Heart right ventricle (tissue), 16 donors: ENCODE measurements around the gene ZFX. TPM values are rescaled to one million over a fixed set of nuclear protein-coding genes. Genes with fewer than 3 reads are reported as not detected.

Source experiments
- ATAC-seq, 8 donors: fragments of 200-7000 bp; cut with Tn5 transposase; one replicate each; pipeline ENCODE4 v1.9.1; 2020; ENCODE audit warnings: mild to moderate bottlenecking in 8 of 8, moderate library complexity in 8 of 8, moderate number of reproducible peaks in 1 of 8
- DNase-seq, 2 donors: peaks; one replicate each; pipeline ENCODE4 v3.0.0-alpha.2; 2020
- H3K27ac ChIP-seq, 10 donors: fragments of 200-600 bp; sonication (generic) in 2 of 10; one replicate each; pipeline versions ENCODE4 v1.5.0 to v1.8.0; 2020 to 2022; ENCODE audit warnings: mild to moderate bottlenecking in 3 of 10
- H3K27me3 ChIP-seq, 7 donors: fragments of 200-600 bp; one replicate each; pipeline ENCODE4 v1.8.0; 2021 to 2022; ENCODE audit warnings: mild to moderate bottlenecking in 2 of 7
- H3K36me3 ChIP-seq, 9 donors: fragments of 200-600 bp; sonication (generic) in 1 of 9; one replicate each; pipeline versions ENCODE4 v1.5.0 to v1.8.0; 2020 to 2022; ENCODE audit warnings: mild to moderate bottlenecking in 2 of 9
- H3K4me1 ChIP-seq, 9 donors: fragments of 200-600 bp; sonication (generic) in 1 of 9; one replicate each; pipeline versions ENCODE4 v1.5.0 to v1.8.0; 2020 to 2022; ENCODE audit warnings: mild to moderate bottlenecking in 4 of 9
- H3K4me3 ChIP-seq, 10 donors: fragments of 200-600 bp; sonication (generic) in 2 of 10; one replicate each; pipeline versions ENCODE4 v1.5.0 to v1.8.0; 2020 to 2022; ENCODE audit warnings: mild to moderate bottlenecking in 7 of 10, moderate library complexity in 2 of 10
- H3K9me3 ChIP-seq, 11 donors: fragments of 200-600 bp in 10 of 11; sonication (generic) in 2 of 11; one replicate each; pipeline versions ENCODE4 v1.5.0 to v1.8.0; 2013 to 2022; ENCODE audit warnings: mild to moderate bottlenecking in 2 of 11, control low read depth in 1 of 11, moderate library complexity in 1 of 11
- WGBS, 2 donors: extraction: QIAGEN DNeasy Blood & Tissue Kit; methylation state at CpG; one replicate each; pipeline ENCODE4 v1.1.7; 2013; ENCODE audit warnings: inconsistent platforms in 1 of 2; 5-methylcytosine and 5-hydroxymethylcytosine counted together
- intact Hi-C, 10 donors: fragments of 100-400 bp; cut with DNase I; formaldehyde crosslinking; loops; one replicate each; pipeline versions ENCODE4 v1.11.1 to v1.14.2; 2022
- polyA plus RNA-seq, 2 donors: library from polyadenylated mRNA; stranded (reverse); fragments of 200-250 nt; gene quantifications; one replicate each; pipeline ENCODE4 v1.2.3, GENCODE V29; 2013
- total RNA-seq, 10 donors: library from RNA; stranded (reverse); fragmentation: NEBNext Ultra II Directional in 3 of 10; extraction: Animal tissue kit (Norgen Biotek cat#: 25700) in 3 of 10; gene quantifications; one replicate each; pipeline versions ENCODE4 v1.2.1 to v1.2.4, GENCODE V29; 2021 to 2023
- TF ChIP-seq, protein P1 (sequence below), 9 donors: fragments of 200-600 bp; sonication (generic) in 2 of 9; IDR thresholded peaks; one replicate each; pipeline versions ENCODE4 v1.5.0 to v1.8.0; 2021 to 2022; ENCODE audit warnings: antibody characterized with exemption in 9 of 9, mild to moderate bottlenecking in 5 of 9, moderate library complexity in 1 of 9
- donor health status: Arrhythmogenic right ventricular cardiomyopathy.
- donor health status: ischemic (EF 13 %, LVEDD 7.1; RV severe dilation, severe dysfunction).
- donor health status: healthy with polysubstance abuse.
- donor health status: DM: no; HTN: yes; CAD: no.
- donor health status: DM: no; HTN: no; CAD: no.
- donor health status: ischemic (EF 25% LVEDD 6.9; RV normal size, moderate dysfunction).
- donor health status: ischemic (EF 25% LVEDD 5.7; RV mildly dilated, moderate dysfunction).
- donor health status: healthy.
- donor health status: DM: yes; HTN: yes; CAD: no.
- donor health status: Ischemic cardiomyopathy.
- donor health status: ischemic (EF 35%, LVEDD 5.7; RV mildly dilated, moderate dysfunction).
- donor health status: nonischemic (EF 11% LVEDD 7.7; RV severe dilation, severe dysfunction).
- donor health status: DM: yes; HTN: yes; CAD: no.
- donor health status: PGD.
- donor health status: ischemic (EF 29% LVEDD 5.4; RV normal size, mild dysfunction).
- donor health status: nonischemic (EF 23%, LVEDD 6.1; RV moderate dilation, normal function).

Gene ZFX
- total and polyA plus RNA-seq, 12 donors: 3.2 to 57.6 (median 37.1) TPM

DNA sequence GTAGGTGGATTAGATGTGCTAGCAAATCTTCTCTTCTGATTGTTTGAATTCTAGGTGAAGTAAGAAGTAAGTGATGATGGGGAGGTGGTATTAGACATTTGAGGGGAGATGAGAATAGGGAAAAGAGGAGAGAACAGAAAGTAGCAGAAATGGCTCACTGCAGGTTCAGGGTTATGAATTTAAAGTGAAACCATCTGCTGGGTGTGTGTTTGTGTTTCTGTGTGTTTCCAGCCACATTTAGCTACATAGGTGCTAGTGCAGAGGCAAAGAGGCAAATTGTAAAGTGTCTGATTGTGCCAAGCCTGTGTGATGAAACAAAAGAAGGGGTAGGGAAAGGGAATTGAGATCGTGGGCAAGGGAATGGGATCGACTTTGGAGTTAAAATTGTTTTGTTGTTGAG is 50.6 kb downstream of the ZFX start:
- no peak overlapping the region for H3K4me3 ChIP-seq
- 81 to 93% methylated on average over 2 of the region's 2 CpGs for WGBS, 2 donors
- H3K9me3 ChIP-seq: no peaks in the 10 kb centered on the region
- TF ChIP-seq, protein P1, sequence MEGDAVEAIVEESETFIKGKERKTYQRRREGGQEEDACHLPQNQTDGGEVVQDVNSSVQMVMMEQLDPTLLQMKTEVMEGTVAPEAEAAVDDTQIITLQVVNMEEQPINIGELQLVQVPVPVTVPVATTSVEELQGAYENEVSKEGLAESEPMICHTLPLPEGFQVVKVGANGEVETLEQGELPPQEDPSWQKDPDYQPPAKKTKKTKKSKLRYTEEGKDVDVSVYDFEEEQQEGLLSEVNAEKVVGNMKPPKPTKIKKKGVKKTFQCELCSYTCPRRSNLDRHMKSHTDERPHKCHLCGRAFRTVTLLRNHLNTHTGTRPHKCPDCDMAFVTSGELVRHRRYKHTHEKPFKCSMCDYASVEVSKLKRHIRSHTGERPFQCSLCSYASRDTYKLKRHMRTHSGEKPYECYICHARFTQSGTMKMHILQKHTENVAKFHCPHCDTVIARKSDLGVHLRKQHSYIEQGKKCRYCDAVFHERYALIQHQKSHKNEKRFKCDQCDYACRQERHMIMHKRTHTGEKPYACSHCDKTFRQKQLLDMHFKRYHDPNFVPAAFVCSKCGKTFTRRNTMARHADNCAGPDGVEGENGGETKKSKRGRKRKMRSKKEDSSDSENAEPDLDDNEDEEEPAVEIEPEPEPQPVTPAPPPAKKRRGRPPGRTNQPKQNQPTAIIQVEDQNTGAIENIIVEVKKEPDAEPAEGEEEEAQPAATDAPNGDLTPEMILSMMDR (IDR thresholded peaks at IDR 0.05): no peak
- no peak for DNase-seq
- H3K36me3 ChIP-seq: peaks cover 0 to 20% (median 0%) of the 10 kb centered on the region in 9 donors
- H3K27ac ChIP-seq: no peak overlapping the region
- no peak for ATAC-seq
- intact Hi-C loops: loop anchor here in 1 of 10 donors (10.0 kb wide), 1 partner anchor 45 kb away; no protein-coding TSS in a partner anchor
- H3K27me3 ChIP-seq: no peaks in the 10 kb centered on the region
- H3K4me1 ChIP-seq: peaks cover 0 to 53% (median 24%) of the 10 kb centered on the region in 9 donors

- Histone ChIP-seq H3K27me3 (no peaks in the 10 kb centered on the region), H3K27ac (peak overlapping the region in 1 of 10 donors; percentile 21), H3K4me3 (no peak overlapping the region), H3K36me3 (peaks cover 0 to 20% (median 0%) of the 10 kb centered on the region in 9 donors), H3K9me3 (no peaks in the 10 kb centered on the region), H3K4me1 (peaks cover 0 to 53% (median 24%) of the 10 kb centered on the region in 9 donors)
- DNase-seq: no peak
- 50 to 52% methylated on average over 1 of the region's 1 CpG for WGBS, 2 donors
- TF ChIP-seq, protein P1 (IDR thresholded peaks at IDR 0.05): no peak
- ATAC-seq: no peak
- intact Hi-C loops: loop anchor here in 1 of 10 donors (10.0 kb wide), 1 partner anchor 46 kb away; no protein-coding TSS in a partner anchor
These were observed 51.7 kb downstream of the ZFX start for GRCh38 chrX:24201216-24201615.

DNA sequence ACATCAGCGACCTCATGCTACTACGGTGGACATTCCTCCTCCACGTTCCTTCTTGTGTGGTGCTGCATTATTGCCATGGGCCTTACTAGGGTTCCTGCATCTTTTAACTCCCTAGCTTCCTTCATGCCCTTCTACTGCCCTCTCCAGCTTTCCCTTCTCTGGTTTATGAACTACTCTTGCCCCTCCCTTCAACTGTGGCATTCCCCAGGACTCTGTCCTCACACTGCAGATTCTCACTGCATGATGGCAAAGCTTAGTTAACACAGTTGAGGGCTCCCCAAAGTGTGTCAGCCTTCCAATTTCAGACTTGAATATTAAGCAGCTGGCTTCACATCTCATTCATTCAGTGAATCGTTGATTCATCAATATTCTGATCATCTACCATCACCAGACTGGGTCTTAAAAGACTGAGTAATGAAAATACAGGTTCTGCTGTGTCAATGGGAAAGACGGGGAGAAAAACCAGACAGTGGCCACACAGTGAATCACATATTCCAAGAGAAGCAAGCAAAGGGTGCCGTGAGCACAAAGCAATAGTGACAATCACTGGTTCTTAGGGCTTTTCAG is 53.0 kb downstream of the ZFX start:
- H3K4me1 ChIP-seq: peaks cover 0 to 48% (median 24%) of the 10 kb centered on the region in 9 donors
- H3K4me3 ChIP-seq: no peak overlapping the region
- H3K27me3 ChIP-seq: no peaks in the 10 kb centered on the region
- no peaks in the 10 kb centered on the region for H3K9me3 ChIP-seq
- peaks cover 0 to 28% (median 0%) of the 10 kb centered on the region in 9 donors for H3K36me3 ChIP-seq
- WGBS, 2 donors: 70 to 76% methylated on average over 6 of the region's 6 CpGs
- H3K27ac ChIP-seq: peak overlapping the region in 1 of 10 donors; percentile 21
- DNase-seq: no peak
- ATAC-seq: peak in 1 of 8 donors; percentile 47
- TF ChIP-seq, protein P1 (IDR thresholded peaks at IDR 0.05): no peak
- intact Hi-C loops: loop anchor here in 1 of 10 donors (10.0 kb wide), 1 partner anchor 48 kb away; no protein-coding TSS in a partner anchor

GRCh38 chrX:24203072-24203808 is 53.7 kb downstream of the ZFX start:
- Histone ChIP-seq H3K27ac (peak overlapping the region in 1 of 10 donors; percentile 3), H3K27me3 (no peaks in the 10 kb centered on the region), H3K36me3 (peaks cover 0 to 35% (median 0%) of the 10 kb centered on the region in 9 donors), H3K9me3 (no peaks in the 10 kb centered on the region), H3K4me1 (peaks cover 0 to 47% (median 24%) of the 10 kb centered on the region in 9 donors), H3K4me3 (no peak overlapping the region)
- TF ChIP-seq, protein P1 (IDR thresholded peaks at IDR 0.05): no peak
- DNase-seq (no peak), ATAC-seq (no peak)
- intact Hi-C loops: loop anchor here in 1 of 10 donors (10.0 kb wide), 1 partner anchor 48 kb away; no protein-coding TSS in a partner anchor
- WGBS, 2 donors: 86 to 90% methylated on average over 13 of the region's 13 CpGs
